Common myeloid progenitor, CD34-positive (primary cell): Measurements from ENCODE around the gene DDIT3.

ENCODE experiments used
- CTCF ChIA-PET: fragments of 350-600 bp; sonication (Branson Sonifier 250); formaldehyde crosslinking; loops from one replicate; lab custom pipeline; 2021; ENCODE audit warnings: antibody characterized with exemption; lab: Charles Lee
- POLR2A ChIA-PET: fragments of 350-600 bp; sonication (Branson Sonifier 250); formaldehyde crosslinking; loops from one replicate; lab custom pipeline; 2021; ENCODE audit warnings: antibody characterized with exemption; lab: Charles Lee
- DNase-seq, 3 donors: peaks; one replicate each; pipeline versions ENCODE4 v3.0.0 to v3.0.0-alpha.2; 2013
- H3K27ac ChIP-seq, 2 experiments: 1 replicate in 1 of 2; 2 replicates in 1 of 2; pipeline ENCODE4 v1.7.0; 2013; ENCODE audit warnings: inconsistent platforms in 2 of 2, low read length in 2 of 2, mild to moderate bottlenecking in 2 of 2, low read depth in 1 of 2, moderate library complexity in 1 of 2; ENCODE audit not compliant: severe bottlenecking in 2 of 2, insufficient read depth in 1 of 2, poor library complexity in 1 of 2
- H3K27me3 ChIP-seq, 5 experiments: replicated peaks in 2 of 5; 1 replicate in 3 of 5; 2 replicates in 2 of 5; pipeline versions ENCODE4 v1.6.1 to v1.7.0; 2013; ENCODE audit warnings: low read length in 4 of 5, mild to moderate bottlenecking in 2 of 5, moderate library complexity in 2 of 5, inconsistent platforms in 1 of 5; ENCODE audit not compliant: insufficient read depth in 5 of 5, control insufficient read depth in 4 of 5
- H3K36me3 ChIP-seq, 4 experiments: 1 replicate in 2 of 4; 2 replicates in 2 of 4; pipeline versions ENCODE4 v1.6.1 to v1.7.0; 2013; ENCODE audit warnings: low read length in 3 of 4, control low read depth in 1 of 4, mild to moderate bottlenecking in 1 of 4; ENCODE audit not compliant: control insufficient read depth in 4 of 4, insufficient read depth in 4 of 4
- H3K4me1 ChIP-seq, 4 experiments: 1 replicate in 3 of 4; 2 replicates in 1 of 4; pipeline versions ENCODE4 v1.6.1 to v1.7.1; 2013; ENCODE audit warnings: low read length in 3 of 4, mild to moderate bottlenecking in 3 of 4, control low read depth in 1 of 4, inconsistent platforms in 1 of 4, moderate library complexity in 1 of 4; ENCODE audit not compliant: control insufficient read depth in 4 of 4, insufficient read depth in 4 of 4; ENCODE audit errors: control extremely low read depth in 1 of 4
- H3K4me3 ChIP-seq, 7 experiments: 1 replicate in 4 of 7; 2 replicates in 3 of 7; pipeline versions ENCODE4 v1.5.1 to v1.7.0; 2013; ENCODE audit warnings: mild to moderate bottlenecking in 7 of 7, low read length in 6 of 7, moderate library complexity in 6 of 7, inconsistent platforms in 2 of 7, low read depth in 2 of 7, control low read depth in 1 of 7; ENCODE audit not compliant: insufficient read depth in 4 of 7, control insufficient read depth in 1 of 7; ENCODE audit errors: extremely low read depth in 1 of 7
- H3K9me3 ChIP-seq, 5 experiments: 1 replicate in 4 of 5; 2 replicates in 1 of 5; pipeline versions ENCODE4 v1.6.1 to v1.7.1; 2013; ENCODE audit warnings: low read length in 4 of 5, mild to moderate bottlenecking in 2 of 5, inconsistent platforms in 1 of 5, low read depth in 1 of 5, moderate library complexity in 1 of 5; ENCODE audit not compliant: control insufficient read depth in 4 of 5, insufficient read depth in 2 of 5; ENCODE audit errors: control extremely low read depth in 1 of 5
- WGBS: methylation state at CpG from one replicate; pipeline ENCODE4 v1.1.5; 2013; ENCODE audit not compliant: insufficient coverage; 5-methylcytosine and 5-hydroxymethylcytosine counted together

The DDIT3 gene

DNA sequence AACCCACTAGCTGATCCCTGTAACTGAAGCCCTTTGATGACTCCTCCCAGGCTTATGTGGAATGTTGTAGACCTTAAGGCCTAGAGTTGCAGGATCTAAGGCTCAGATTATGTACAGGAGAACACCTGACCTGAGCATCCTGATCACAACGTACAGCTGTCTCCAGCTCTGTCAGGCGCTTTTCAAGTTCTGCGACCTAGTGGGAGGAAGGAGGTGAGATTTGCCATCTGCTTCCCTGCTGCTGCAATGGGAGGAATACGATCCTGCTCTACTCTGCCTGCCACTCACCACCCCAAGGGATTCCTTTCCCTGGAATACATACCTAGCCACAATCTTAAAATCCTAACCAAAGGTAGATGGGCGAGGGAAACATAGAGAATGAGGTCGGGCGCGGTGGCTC, 12.8 kb upstream of the DDIT3 start:
- ChIA-PET CTCF (interaction anchor here (1.1 to 3.8 kb wide), 5 partner anchors 9 to 50 kb away, joined by 3 to 14 read pairs (median 4); partner anchors contain the start of gene DCTN2), POLR2A (interaction anchor here (0.9 to 2.2 kb wide), 4 partner anchors 10 to 13 kb away, joined by 3 to 13 read pairs (median 3); partner anchors contain the start of genes DDIT3 and MBD6)
- H3K4me1 ChIP-seq = no peaks in the 10 kb centered on the region
- no peak overlapping the region for H3K4me3 ChIP-seq
- no peak for DNase-seq
- H3K27me3 ChIP-seq = no peaks in the 10 kb centered on the region
- peaks cover 20 to 82% (median 62%) of the 10 kb centered on the region in 4 experiments for H3K36me3 ChIP-seq
- H3K9me3 ChIP-seq = no peaks in the 10 kb centered on the region
- whole genome bisulfite sequencing = 96% methylated on average over 4 of the region's 8 CpGs
- no peak overlapping the region for H3K27ac ChIP-seq

DNA sequence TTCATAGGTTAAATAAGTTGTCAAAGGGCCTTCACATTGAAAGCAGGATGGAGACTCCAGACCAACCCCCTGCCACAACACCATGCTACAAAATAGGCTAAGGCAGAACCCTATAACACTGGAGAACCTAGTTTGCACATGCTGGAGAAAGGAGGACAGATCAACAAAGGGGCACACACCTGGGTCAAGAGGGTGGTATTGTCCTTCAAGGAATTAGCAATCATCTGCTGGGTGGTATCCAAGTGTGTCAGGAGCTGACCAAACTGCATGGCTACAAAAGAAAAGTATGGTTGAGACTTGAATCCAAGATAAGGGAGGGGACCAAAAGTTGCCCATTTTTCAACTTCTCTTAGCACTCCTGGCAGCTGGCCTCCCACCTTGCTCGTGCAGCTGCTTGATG, 11.5 kb upstream of the DDIT3 start:
- Histone ChIP-seq H3K9me3 (no peaks in the 10 kb centered on the region), H3K27me3 (no peaks in the 10 kb centered on the region), H3K36me3 (peaks cover 20 to 91% (median 69%) of the 10 kb centered on the region in 4 experiments), H3K27ac (no peak overlapping the region), H3K4me1 (no peaks in the 10 kb centered on the region), H3K4me3 (no peak overlapping the region)
- ChIA-PET CTCF (interaction anchor here (0.6 to 3.8 kb wide), 6 partner anchors 8 to 90 kb away, joined by 4 to 14 read pairs (median 4); partner anchors contain the start of gene DCTN2), POLR2A (interaction anchor here (1.1 to 2.2 kb wide), 3 partner anchors 8 to 12 kb away, joined by 3 to 13 read pairs (median 3); partner anchors contain the start of gene DDIT3)
- DNase-seq = no peak
- WGBS = 92% methylated on average over 1 of the region's 1 CpG

DNA sequence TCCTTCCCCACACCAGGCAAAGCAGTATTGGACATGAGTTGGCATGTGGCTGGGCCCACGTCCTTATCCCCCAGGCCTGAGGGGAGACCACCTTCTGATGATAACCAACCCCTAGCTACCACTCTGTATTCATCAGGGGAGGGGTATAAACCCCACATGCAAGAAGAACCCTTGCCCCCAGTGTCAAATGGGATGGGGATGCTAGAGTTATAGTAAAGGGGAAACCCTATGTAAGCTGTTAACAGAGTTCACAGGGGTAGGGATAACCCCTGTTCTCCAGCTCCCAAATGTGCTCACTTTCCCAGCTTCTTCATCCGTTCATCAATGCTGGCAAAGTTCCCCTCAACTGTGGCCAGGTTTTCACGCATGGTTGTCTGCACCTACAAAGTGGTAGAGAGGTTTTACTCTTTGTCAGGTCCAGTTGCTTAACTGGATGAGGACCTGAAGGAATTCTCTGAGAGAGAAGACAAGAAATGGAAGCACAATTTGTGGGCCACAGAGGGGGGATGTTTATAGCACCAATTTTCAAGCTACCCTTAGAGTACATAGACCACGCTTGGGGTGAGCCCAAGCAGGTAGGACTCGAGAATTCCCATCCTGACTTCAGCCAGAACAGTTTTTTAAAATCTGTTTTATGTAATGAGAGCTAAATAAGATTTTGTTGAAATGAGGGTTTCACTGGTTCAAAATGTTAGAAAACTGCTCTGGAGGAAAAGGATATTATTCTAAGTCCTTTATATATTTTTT, 10.3 kb upstream of the DDIT3 start:
- no peaks in the 10 kb centered on the region for H3K9me3 ChIP-seq
- peak overlapping the region in 1 of 2 experiments; percentile 28 for H3K27ac ChIP-seq
- WGBS = 100% methylated on average over 3 of the region's 5 CpGs
- no peak overlapping the region for H3K4me3 ChIP-seq
- no peak for DNase-seq
- ChIA-PET CTCF (interaction anchor here (1.2 to 2.1 kb wide), 7 partner anchors 9 to 92 kb away, joined by 3 to 11 read pairs (median 4); partner anchors contain the start of genes DCTN2 and DDIT3), POLR2A (interaction anchor here (0.7 to 0.9 kb wide), 3 partner anchors 9 to 12 kb away, joined by 3 read pairs; partner anchors contain the start of gene DDIT3)
- peaks cover 0 to 2% (median 0%) of the 10 kb centered on the region in 4 experiments for H3K4me1 ChIP-seq
- H3K36me3 ChIP-seq = peaks cover 20 to 93% (median 74%) of the 10 kb centered on the region in 4 experiments
- H3K27me3 ChIP-seq = no peaks in the 10 kb centered on the region

DNA sequence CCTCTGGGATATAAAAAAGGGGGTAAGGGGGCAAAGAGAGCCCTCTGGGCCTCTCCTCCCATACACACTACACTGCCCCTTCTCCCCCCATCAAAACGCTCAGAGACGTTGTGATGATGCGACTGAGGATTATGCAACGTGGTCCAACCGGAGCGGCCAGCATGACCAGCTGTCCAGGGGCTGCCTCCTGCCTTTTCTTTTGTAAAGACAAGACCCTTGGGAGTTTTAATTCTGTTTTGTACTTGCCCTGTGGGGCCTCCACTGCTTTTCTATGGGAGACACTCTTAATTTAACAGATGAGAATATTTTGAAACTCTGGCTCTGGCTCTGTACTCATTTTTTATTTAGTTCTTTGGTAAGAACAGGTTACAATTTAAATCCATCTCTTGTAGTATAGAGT, 9.5 kb upstream of the DDIT3 start:
- 96% methylated on average over 4 of the region's 6 CpGs for WGBS
- H3K4me1 ChIP-seq = peaks cover 0 to 4% (median under 1%) of the 10 kb centered on the region in 4 experiments
- H3K4me3 ChIP-seq = no peak overlapping the region
- no peaks in the 10 kb centered on the region for H3K27me3 ChIP-seq
- CTCF ChIA-PET = interaction anchor here (1.2 to 2.1 kb wide), 6 partner anchors 9 to 53 kb away, joined by 3 to 11 read pairs (median 4); partner anchors contain the start of genes DCTN2 and DDIT3
- no peaks in the 10 kb centered on the region for H3K9me3 ChIP-seq
- peaks cover 20 to 91% (median 73%) of the 10 kb centered on the region in 4 experiments for H3K36me3 ChIP-seq
- DNase-seq = no peak
- peak overlapping the region in 1 of 2 experiments; percentile 28 for H3K27ac ChIP-seq
- POLR2A ChIA-PET = interaction anchor here (0.7 to 0.9 kb wide), 3 partner anchors 9 to 11 kb away, joined by 3 read pairs; partner anchors contain the start of gene DDIT3

DNA sequence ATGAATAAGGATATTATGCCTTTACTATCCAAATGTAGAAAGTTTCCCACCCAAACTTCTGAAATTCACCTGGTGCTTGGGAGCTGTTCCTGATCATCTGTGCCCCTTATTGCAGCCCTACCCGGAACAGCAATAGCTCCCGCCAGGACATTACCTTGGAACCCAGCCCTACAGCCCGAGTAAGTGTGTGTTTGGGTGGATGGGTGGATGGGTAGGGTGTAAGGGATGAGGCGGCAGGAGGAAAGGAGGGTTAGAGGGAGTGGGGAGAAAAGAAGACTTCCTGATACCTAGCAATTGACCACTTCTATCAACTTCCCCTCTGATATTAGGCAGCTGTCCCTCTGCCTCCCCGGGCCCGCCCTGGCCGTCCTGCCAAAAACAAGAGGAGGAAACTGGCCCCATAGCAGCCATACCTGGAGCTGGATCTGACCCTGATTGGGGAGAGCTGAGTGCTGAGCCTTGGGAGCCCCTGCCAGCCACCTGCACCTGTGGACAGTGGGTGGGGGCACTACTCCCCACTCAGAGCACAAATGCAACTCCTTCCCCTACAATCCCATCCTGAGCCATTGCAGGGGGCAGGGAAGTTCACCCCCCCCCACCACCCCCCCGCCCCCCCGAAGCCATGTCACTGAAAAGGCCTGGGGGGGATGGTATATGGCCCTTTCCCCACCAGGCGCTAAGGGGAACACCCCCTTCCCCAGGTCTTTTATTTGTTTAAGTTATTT, 8.7 kb upstream of the DDIT3 start:
- WGBS = no CpG with 5 or more reads among the region's 10 CpGs
- Histone ChIP-seq H3K9me3 (no peaks in the 10 kb centered on the region), H3K27ac (no peak overlapping the region), H3K36me3 (peaks cover 26 to 91% (median 73%) of the 10 kb centered on the region in 4 experiments), H3K4me1 (peaks cover 0 to 10% (median 9%) of the 10 kb centered on the region in 4 experiments), H3K27me3 (no peaks in the 10 kb centered on the region), H3K4me3 (no peak overlapping the region)
- ChIA-PET POLR2A (no interaction called here), CTCF (interaction anchor here (1.5 to 1.6 kb wide), 2 partner anchors 10 to 70 kb away, joined by 3 to 6 read pairs; no protein-coding TSS in a partner anchor)
- DNase-seq = no peak

DNA sequence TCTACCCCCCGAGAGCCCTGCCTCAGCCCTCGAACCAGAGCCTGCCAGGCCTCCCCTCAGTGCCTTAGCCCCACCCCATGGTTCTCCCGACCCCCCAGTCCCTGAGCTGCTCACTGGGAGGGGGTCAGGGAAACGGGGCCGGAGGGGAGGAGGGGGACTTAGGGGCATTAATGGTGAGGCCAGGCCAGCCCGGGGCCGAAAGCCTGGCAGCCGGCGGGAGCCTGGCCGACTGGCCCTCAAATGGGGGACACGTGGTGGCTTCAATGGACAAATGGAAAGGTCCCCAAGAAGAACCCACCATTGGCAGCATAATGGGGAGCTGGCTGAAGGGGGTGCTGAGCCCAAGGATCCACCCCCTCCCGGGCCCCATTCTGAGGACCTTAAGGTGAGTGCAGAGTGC, 7.9 kb upstream of the DDIT3 start:
- no peak overlapping the region for H3K4me3 ChIP-seq
- H3K4me1 ChIP-seq = peaks cover 6 to 18% (median 17%) of the 10 kb centered on the region in 4 experiments
- ChIA-PET POLR2A (no interaction called here), CTCF (interaction anchor here (0.7 to 1.6 kb wide), 3 partner anchors 12 to 94 kb away, joined by 3 to 6 read pairs (median 5); no protein-coding TSS in a partner anchor)
- WGBS = 91% methylated on average over 5 of the region's 12 CpGs
- H3K27ac ChIP-seq = no peak overlapping the region
- DNase-seq = no peak
- peaks cover 24 to 86% (median 70%) of the 10 kb centered on the region in 4 experiments for H3K36me3 ChIP-seq
- H3K9me3 ChIP-seq = no peaks in the 10 kb centered on the region
- H3K27me3 ChIP-seq = no peaks in the 10 kb centered on the region
